HG02943 (cell line): Measurements from ENCODE around the gene OAF.
"Not testable (repeated sequence)": the region's sequence is repeated elsewhere in the genome, so short reads cannot be mapped to it uniquely, and the experiment has no call there.

Experiments used
- ATAC-seq: cut with Tn5 transposase; IDR thresholded peaks from one replicate; pipeline ENCODE4 v1.9.1; 2021; ENCODE audit warnings: mild to moderate bottlenecking, low read depth, moderate library complexity; ENCODE audit not compliant: unreplicated experiment

Gene OAF

GRCh38 chr11:120210626-120211521, at the start of gene OAF:
Gene OAF (plus strand): TSS chr11:120211032. CDS start chr11:120211280, 248 bp downstream.
- no peak for ATAC-seq

- ATAC-seq = no peak
Observed at GRCh38 chr11:120167659-120168058, 43.2 kb upstream of the OAF start.

GRCh38 chr11:120168108-120168959, 42.5 kb upstream of the OAF start:
- no peak for ATAC-seq

- ATAC-seq = no peak
Observed at GRCh38 chr11:120168960-120169681, 41.7 kb upstream of the OAF start.

GRCh38 chr11:120169981-120170698, 40.7 kb upstream of the OAF start:
- no peak for ATAC-seq

- no peak for ATAC-seq
Observed at GRCh38 chr11:120170741-120171261, 40.0 kb upstream of the OAF start.

- no peak for ATAC-seq
Observed at GRCh38 chr11:120172054-120172911, 38.5 kb upstream of the OAF start.

- ATAC-seq = no peak
Observed at GRCh38 chr11:120173019-120173705, 37.7 kb upstream of the OAF start.

GRCh38 chr11:120173807-120174206, 37.0 kb upstream of the OAF start:
- ATAC-seq = no peak

- ATAC-seq = no peak
Observed at GRCh38 chr11:120174866-120175265, 36.0 kb upstream of the OAF start.

GRCh38 chr11:120178561-120179056, 32.2 kb upstream of the OAF start:
- no peak for ATAC-seq

GRCh38 chr11:120179057-120179672, 31.7 kb upstream of the OAF start:
- no peak for ATAC-seq

- ATAC-seq = not testable (repeated sequence)
Observed at GRCh38 chr11:120180063-120180462, 30.8 kb upstream of the OAF start.

- ATAC-seq = no peak
Observed at GRCh38 chr11:120180551-120181232, 30.1 kb upstream of the OAF start.

- ATAC-seq = no peak
Observed at GRCh38 chr11:120181376-120181975, 29.4 kb upstream of the OAF start.

- no peak for ATAC-seq
Observed at GRCh38 chr11:120182372-120182771, 28.5 kb upstream of the OAF start.
